Right lobe of liver (tissue), 6 donors: Measurements from ENCODE around the gene PDE4A. TPM values are rescaled to one million over a fixed set of nuclear protein-coding genes. Genes with fewer than 3 reads are reported as not detected.

ENCODE experiments used
- ATAC-seq, 4 donors: fragments of 200-7000 bp; cut with Tn5 transposase; one replicate each; pipeline ENCODE4 v1.9.1; 2020; ENCODE audit warnings: mild to moderate bottlenecking in 4 of 4, moderate library complexity in 4 of 4
- DNase-seq, 3 donors: peaks; one replicate each; pipeline ENCODE4 v3.0.0-alpha.2; 2020
- H3K27ac ChIP-seq, 3 donors: fragments of 200-600 bp; one replicate each; pipeline ENCODE4 v1.8.0; 2022
- H3K27me3 ChIP-seq, 2 donors: fragments of 200-600 bp; one replicate each; pipeline ENCODE4 v1.8.0; 2022
- H3K36me3 ChIP-seq, 4 donors: fragments of 200-600 bp; sonication (generic) in 1 of 4; one replicate each; pipeline versions ENCODE4 v1.5.1 to v1.8.0; 2017 to 2022; ENCODE audit warnings: control low read depth in 1 of 4
- H3K4me1 ChIP-seq, 4 donors: fragments of 200-600 bp; sonication (generic) in 1 of 4; one replicate each; pipeline versions ENCODE4 v1.5.1 to v1.8.0; 2017 to 2022; ENCODE audit warnings: control low read depth in 1 of 4
- H3K4me3 ChIP-seq, 3 donors: fragments of 200-600 bp; one replicate each; pipeline ENCODE4 v1.8.0; 2022
- H3K9me3 ChIP-seq, 4 donors: fragments of 200-600 bp; sonication (generic) in 1 of 4; one replicate each; pipeline versions ENCODE4 v1.5.1 to v1.8.0; 2017 to 2022; ENCODE audit warnings: control low read depth in 1 of 4
- POLR2A ChIP-seq: fragments of 450-650 bp; IDR thresholded peaks from one replicate; pipeline ENCODE4 v1.6.1; 2017; ENCODE audit warnings: antibody characterized with exemption, mild to moderate bottlenecking
- WGBS: methylation state at CpG from one replicate; pipeline ENCODE4 v1.1.6; 2018; ENCODE audit warnings: low coverage, low lambda C conversion rate; ENCODE audit not compliant: insufficient coverage; ENCODE audit errors: missing lambda C conversion rate; 5-methylcytosine and 5-hydroxymethylcytosine counted together
- intact Hi-C, 2 donors: fragments of 100-400 bp; cut with DNase I; formaldehyde crosslinking; loops; one replicate each; pipeline versions ENCODE4 v1.11.2 to v1.14.1; 2022
- total RNA-seq, 6 experiments: library from RNA; depleted of rRNA in 2 of 6; stranded (reverse); fragments of >200 nt in 2 of 6; fragmentation: NEBNext Ultra II Directional in 3 of 6; extraction: Animal tissue kit (Norgen Biotek cat#: 25700) in 3 of 6; gene quantifications; one replicate each; pipeline versions ENCODE4 v1.1.0 to v1.2.4, GENCODE V29; 2016 to 2023
- TF ChIP-seq, protein P1 (sequence below), 4 donors: fragments of 200-600 bp in 3 of 4; fragments of 450-650 bp in 1 of 4; IDR thresholded peaks; one replicate each; pipeline versions ENCODE4 v1.5.1 to v1.8.0; 2016 to 2022; ENCODE audit warnings: antibody characterized with exemption in 4 of 4, mild to moderate bottlenecking in 2 of 4
- donor health status: DM: no; HTN: yes; CAD: no.
- donor health status: DM: no; HTN: no; CAD: no.
- donor health status: DM: no; HTN: no; CAD: no.
- donor health status: DM: no; HTN: yes; CAD: no.
- donor health status: DM: no; HTN: yes; CAD: no.

Gene PDE4A
- total RNA-seq, 6 experiments from 2014 or later: 1.2 to 5.8 (median 2.7) TPM

DNA sequence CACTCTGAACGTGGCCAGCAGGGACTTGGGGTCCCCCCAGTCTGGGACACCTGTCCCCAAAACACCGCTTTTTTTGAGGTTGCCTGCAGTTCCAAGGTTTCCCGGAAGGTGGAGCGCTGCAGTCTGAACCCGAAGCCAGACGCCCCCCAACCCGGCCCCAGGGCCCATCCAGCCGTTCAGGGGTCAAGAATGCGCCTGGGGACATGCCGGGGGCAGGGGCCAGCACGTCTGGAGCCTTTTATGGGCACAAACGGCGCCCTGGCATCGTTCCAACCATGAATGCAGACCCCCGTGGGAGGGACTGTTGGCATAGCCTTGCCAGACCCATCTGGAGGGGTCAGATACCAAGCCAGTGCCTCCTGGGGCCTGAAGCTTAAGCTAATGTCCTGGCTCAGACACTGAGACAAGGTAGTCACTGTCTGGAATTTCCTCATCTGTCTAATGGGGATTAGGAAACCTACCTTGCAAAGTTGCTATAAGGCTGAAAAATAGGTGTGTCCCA is 90.0 kb downstream of the PDE4A start:
- H3K36me3 ChIP-seq: no peaks in the 10 kb centered on the region
- ATAC-seq (peak in 1 of 4 donors; percentile 34), DNase-seq (no peak)
- H3K9me3 ChIP-seq: no peaks in the 10 kb centered on the region
- H3K27me3 ChIP-seq: peaks cover 0 to 21% of the 10 kb centered on the region in 2 donors
- TF ChIP-seq POLR2A: no peak
- TF ChIP-seq, protein P1, sequence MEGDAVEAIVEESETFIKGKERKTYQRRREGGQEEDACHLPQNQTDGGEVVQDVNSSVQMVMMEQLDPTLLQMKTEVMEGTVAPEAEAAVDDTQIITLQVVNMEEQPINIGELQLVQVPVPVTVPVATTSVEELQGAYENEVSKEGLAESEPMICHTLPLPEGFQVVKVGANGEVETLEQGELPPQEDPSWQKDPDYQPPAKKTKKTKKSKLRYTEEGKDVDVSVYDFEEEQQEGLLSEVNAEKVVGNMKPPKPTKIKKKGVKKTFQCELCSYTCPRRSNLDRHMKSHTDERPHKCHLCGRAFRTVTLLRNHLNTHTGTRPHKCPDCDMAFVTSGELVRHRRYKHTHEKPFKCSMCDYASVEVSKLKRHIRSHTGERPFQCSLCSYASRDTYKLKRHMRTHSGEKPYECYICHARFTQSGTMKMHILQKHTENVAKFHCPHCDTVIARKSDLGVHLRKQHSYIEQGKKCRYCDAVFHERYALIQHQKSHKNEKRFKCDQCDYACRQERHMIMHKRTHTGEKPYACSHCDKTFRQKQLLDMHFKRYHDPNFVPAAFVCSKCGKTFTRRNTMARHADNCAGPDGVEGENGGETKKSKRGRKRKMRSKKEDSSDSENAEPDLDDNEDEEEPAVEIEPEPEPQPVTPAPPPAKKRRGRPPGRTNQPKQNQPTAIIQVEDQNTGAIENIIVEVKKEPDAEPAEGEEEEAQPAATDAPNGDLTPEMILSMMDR (IDR thresholded peaks at IDR 0.05): peak; percentile 38 to 62 (median 46)
- no peaks in the 10 kb centered on the region for H3K4me1 ChIP-seq
- 10% methylated on average over 6 of the region's 15 CpGs for WGBS
- intact Hi-C loops: no loop called here
- H3K27ac ChIP-seq: no peak overlapping the region
- no peak overlapping the region for H3K4me3 ChIP-seq

DNA sequence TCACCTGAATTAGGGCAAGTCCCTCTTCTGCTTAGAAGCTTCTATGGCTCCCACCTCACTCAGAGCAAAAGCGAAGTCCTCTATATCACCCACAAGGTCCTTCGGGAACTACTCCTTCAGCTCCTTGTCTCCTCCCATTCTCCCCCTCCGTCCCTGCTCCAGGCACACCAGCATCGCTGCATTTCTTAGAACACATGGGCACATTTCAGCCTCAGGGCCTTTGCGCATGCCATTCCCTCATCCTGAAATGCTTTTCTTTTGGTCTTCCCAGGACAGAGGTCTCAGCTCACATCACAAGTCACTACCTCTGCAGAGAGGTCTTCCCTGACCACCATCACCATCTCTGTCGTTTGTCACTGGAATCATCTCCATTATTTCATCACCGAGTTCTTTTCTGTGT is 92.9 kb downstream of the PDE4A start:
- Histone ChIP-seq H3K4me1 (peaks cover 0 to 6% (median 0%) of the 10 kb centered on the region in 4 donors), H3K36me3 (no peaks in the 10 kb centered on the region), H3K27me3 (peaks cover 0 to 21% of the 10 kb centered on the region in 2 donors), H3K4me3 (no peak overlapping the region), H3K9me3 (no peaks in the 10 kb centered on the region), H3K27ac (no peak overlapping the region)
- no peak for TF ChIP-seq POLR2A
- intact Hi-C loops: no loop called here
- ATAC-seq (no peak), DNase-seq (no peak)
- 79% methylated on average over 7 of the region's 7 CpGs for WGBS

DNA sequence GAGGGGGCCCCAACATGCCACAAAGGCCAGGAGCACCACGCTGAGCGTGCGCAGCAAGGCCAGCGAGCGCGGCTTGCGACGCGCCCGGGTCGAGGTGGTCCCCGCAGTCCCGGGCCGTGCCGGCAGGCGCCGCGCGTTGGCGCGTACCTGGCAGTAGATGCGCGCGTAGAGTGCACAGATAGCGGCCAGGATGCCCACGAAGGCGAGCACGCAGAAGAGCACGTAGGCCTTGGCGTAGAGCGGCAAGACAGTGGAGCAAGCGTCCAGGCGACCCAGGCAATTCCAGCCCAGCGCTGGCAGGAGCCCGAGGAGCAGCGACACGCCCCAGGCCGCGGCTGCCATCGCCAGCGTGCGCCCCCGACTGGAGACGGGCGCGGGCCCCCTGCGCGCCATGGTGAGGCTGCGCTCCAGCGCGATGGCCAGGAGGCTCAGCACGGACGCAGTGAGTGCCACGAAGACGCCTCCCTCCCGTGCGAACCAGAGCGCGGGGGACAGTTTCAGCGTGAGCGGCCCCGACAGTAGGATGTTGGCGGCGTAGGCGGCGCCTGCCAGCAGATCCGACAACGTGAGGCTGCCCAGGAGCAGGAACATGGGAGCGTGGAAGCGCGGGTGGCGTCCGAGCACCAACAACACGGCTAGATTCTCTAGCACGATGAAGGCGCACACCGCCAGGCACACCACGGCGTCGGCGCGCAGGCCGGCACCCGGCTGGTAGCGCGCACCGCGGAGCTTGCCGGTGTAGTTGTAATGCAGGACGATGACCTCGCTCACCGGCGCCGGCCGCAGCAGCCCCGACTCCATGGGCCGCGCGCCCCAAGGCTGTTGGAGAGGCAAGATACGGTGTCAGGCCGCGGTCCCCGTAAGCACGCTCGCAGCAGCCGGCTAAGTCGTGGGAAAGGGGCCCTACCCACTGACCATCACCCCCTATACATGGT is 94.1 kb downstream of the PDE4A start:
- Histone ChIP-seq H3K9me3 (no peaks in the 10 kb centered on the region), H3K4me1 (peaks cover 0 to 6% (median 0%) of the 10 kb centered on the region in 4 donors), H3K27ac (no peak overlapping the region), H3K36me3 (no peaks in the 10 kb centered on the region), H3K27me3 (peaks cover 0 to 21% of the 10 kb centered on the region in 2 donors), H3K4me3 (no peak overlapping the region)
- TF ChIP-seq, protein P1 (IDR thresholded peaks at IDR 0.05): no peak
- no peak for TF ChIP-seq POLR2A
- no peak for ATAC-seq
- intact Hi-C loops: no loop called here
- no peak for DNase-seq
- 14% methylated on average over 20 of the region's 107 CpGs for WGBS

DNA sequence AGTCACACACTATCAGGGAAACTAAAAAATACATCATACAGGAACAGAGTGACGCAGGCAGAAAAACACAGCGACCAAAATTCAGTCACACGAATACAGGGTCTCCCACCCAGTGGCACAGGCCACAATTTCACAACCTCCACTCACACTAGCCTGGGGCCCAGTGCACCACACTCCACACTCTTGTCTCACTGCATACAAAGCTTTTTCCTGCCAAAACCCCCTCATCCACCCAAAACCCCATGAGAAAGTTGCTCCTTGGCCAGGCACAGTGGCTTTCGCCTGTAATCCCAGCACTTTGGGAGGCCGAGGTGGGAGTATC is 95.7 kb downstream of the PDE4A start:
- Histone ChIP-seq H3K9me3 (no peaks in the 10 kb centered on the region), H3K4me3 (no peak overlapping the region), H3K4me1 (peaks cover 0 to 6% (median 0%) of the 10 kb centered on the region in 4 donors), H3K36me3 (no peaks in the 10 kb centered on the region), H3K27me3 (peaks cover 0 to 21% of the 10 kb centered on the region in 2 donors), H3K27ac (no peak overlapping the region)
- 87% methylated on average over 2 of the region's 5 CpGs for WGBS
- TF ChIP-seq, protein P1 (IDR thresholded peaks at IDR 0.05): no peak
- no peak for TF ChIP-seq POLR2A
- intact Hi-C loops: no loop called here
- DNase-seq (no peak), ATAC-seq (peak in 1 of 4 donors; percentile 29)

DNA sequence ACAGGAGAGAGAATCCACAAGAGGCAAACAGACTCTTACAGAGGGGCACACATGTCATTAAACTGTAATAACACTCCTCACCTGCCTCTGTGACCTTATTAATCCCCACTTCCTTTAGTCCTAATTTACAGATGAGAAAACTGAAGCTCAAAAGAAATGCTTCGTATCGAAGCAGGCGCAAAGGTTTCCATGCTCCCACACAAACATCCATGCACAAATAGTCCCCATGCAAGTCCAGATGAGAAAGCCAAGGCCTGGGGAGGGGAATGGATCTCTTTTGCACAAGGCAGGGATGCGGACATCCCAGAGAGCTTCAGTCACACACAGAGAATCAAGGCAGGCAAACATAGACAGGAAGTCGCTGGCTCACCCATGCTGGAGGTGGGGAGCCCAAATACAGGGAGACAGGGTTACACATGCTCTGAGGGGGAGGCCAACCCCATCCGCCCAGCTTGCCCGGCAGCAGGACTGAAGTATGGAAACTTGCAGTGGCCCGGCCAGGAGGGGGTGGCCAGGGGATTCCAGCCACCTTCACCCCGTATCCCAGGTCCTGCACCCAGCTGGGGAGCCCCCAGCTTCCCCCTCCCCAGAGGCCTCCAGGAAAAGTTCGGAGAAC is 96.4 kb downstream of the PDE4A start:
- Histone ChIP-seq H3K27me3 (peaks cover 0 to 21% of the 10 kb centered on the region in 2 donors), H3K4me3 (peak overlapping the region in 2 of 3 donors; percentile 15 to 40), H3K9me3 (no peaks in the 10 kb centered on the region), H3K36me3 (no peaks in the 10 kb centered on the region), H3K4me1 (peaks cover 0 to 6% (median 0%) of the 10 kb centered on the region in 4 donors), H3K27ac (no peak overlapping the region)
- 45% methylated on average over 4 of the region's 10 CpGs for WGBS
- intact Hi-C loops: no loop called here
- no peak for DNase-seq
- TF ChIP-seq POLR2A: no peak
- TF ChIP-seq, protein P1 (IDR thresholded peaks at IDR 0.05): no peak
- no peak for ATAC-seq
